GM18867 (cell line): ENCODE results near the gene SLC25A31.

Experiments
- ATAC-seq: cut with Tn5 transposase; IDR thresholded peaks from one replicate; pipeline ENCODE4 v1.9.1; 2021; ENCODE audit warnings: mild to moderate bottlenecking, moderate library complexity; ENCODE audit not compliant: unreplicated experiment

The SLC25A31 gene

GRCh38 chr4:127730142-127730913 is at the start of gene SLC25A31:
TSS of gene SLC25A31 (plus strand) at chr4:127730400. CDS start at chr4:127730546, 146 bp downstream.
- ATAC-seq, result no peak

- ATAC-seq, result no peak
Measured at GRCh38 chr4:127685292-127685691, 44.9 kb upstream of the SLC25A31 start.

GRCh38 chr4:127686658-127687057 is 43.5 kb upstream of the SLC25A31 start:
- ATAC-seq, result no peak

- no peak for ATAC-seq
Measured at GRCh38 chr4:127687580-127687979, 42.6 kb upstream of the SLC25A31 start.

GRCh38 chr4:127698789-127699200 is 31.4 kb upstream of the SLC25A31 start:
- ATAC-seq, result peak; percentile 100

GRCh38 chr4:127708985-127709384 is 21.2 kb upstream of the SLC25A31 start:
- ATAC-seq, result no peak

GRCh38 chr4:127709456-127709855 is 20.7 kb upstream of the SLC25A31 start:
- ATAC-seq, result no peak

- no peak for ATAC-seq
Measured at GRCh38 chr4:127731406-127731805, 1.2 kb downstream of the SLC25A31 start.

- ATAC-seq, result peak; percentile 78
Measured at GRCh38 chr4:127732623-127733328, 2.6 kb downstream of the SLC25A31 start.

- no peak for ATAC-seq
Measured at GRCh38 chr4:127734976-127735375, 4.8 kb downstream of the SLC25A31 start.

GRCh38 chr4:127737295-127737694 is 7.1 kb downstream of the SLC25A31 start:
- no peak for ATAC-seq

GRCh38 chr4:127741247-127741646 is 11.0 kb downstream of the SLC25A31 start:
- no peak for ATAC-seq

GRCh38 chr4:127747883-127748282 is 17.7 kb downstream of the SLC25A31 start:
- no peak for ATAC-seq

- no peak for ATAC-seq
Measured at GRCh38 chr4:127748957-127749356, 18.8 kb downstream of the SLC25A31 start.

GRCh38 chr4:127756906-127757305 is 26.7 kb downstream of the SLC25A31 start:
- no peak for ATAC-seq

GRCh38 chr4:127759228-127759820 is 29.1 kb downstream of the SLC25A31 start:
- ATAC-seq, result peak; percentile 50

- ATAC-seq, result no peak
Measured at GRCh38 chr4:127759893-127760292, 29.7 kb downstream of the SLC25A31 start.

GRCh38 chr4:127771535-127772275 is 41.5 kb downstream of the SLC25A31 start:
- ATAC-seq, result no peak

GRCh38 chr4:127772769-127773671 is 42.8 kb downstream of the SLC25A31 start:
- no peak for ATAC-seq

- peak; percentile 39 for ATAC-seq
Measured at GRCh38 chr4:127775843-127776242, 45.6 kb downstream of the SLC25A31 start.
